Measurements from ENCODE around the gene MTG1.
A peak's percentile ranks its signal among the peaks of the same experiment; 100 is the strongest.
"Not testable (repeated sequence)": the region's sequence is repeated elsewhere in the genome, so short reads cannot be mapped to it uniquely, and the experiment has no call there.

MTG1 gene

GRCh38 chr10:133359554-133359971, 34.4 kb upstream of the MTG1 start:
- DNase-seq: no peak

GRCh38 chr10:133359972-133360610, 33.9 kb upstream of the MTG1 start:
- DNase-seq: no peak

GRCh38 chr10:133361227-133361626, 32.7 kb upstream of the MTG1 start:
- no peak for DNase-seq

- DNase-seq: no peak
These were observed 32.0 kb upstream of the MTG1 start for GRCh38 chr10:133361773-133362441.

- DNase-seq: no peak
These were observed 31.1 kb upstream of the MTG1 start for GRCh38 chr10:133362846-133363245.

GRCh38 chr10:133364645-133365431, 29.1 kb upstream of the MTG1 start:
- no peak for DNase-seq

GRCh38 chr10:133365461-133366129, 28.4 kb upstream of the MTG1 start:
- DNase-seq: no peak

GRCh38 chr10:133366130-133366478, 27.9 kb upstream of the MTG1 start:
- DNase-seq: no peak

GRCh38 chr10:133366751-133367150, 27.2 kb upstream of the MTG1 start:
- DNase-seq: no peak

GRCh38 chr10:133367461-133367860, 26.5 kb upstream of the MTG1 start:
- not testable (repeated sequence) for DNase-seq

- no peak for DNase-seq
These were observed 25.8 kb upstream of the MTG1 start for GRCh38 chr10:133368153-133368552.

- DNase-seq: no peak
These were observed 23.7 kb upstream of the MTG1 start for GRCh38 chr10:133370030-133370786.

GRCh38 chr10:133372507-133372906, 21.4 kb upstream of the MTG1 start:
- no peak for DNase-seq

GRCh38 chr10:133373174-133374090, 20.5 kb upstream of the MTG1 start, which contains the start of gene ECHS1:
ECHS1 (minus strand) TSS chr10:133373354; CDS start chr10:133373333, 21 bp downstream.
- DNase-seq: peak; percentile 83 to 91 (median 88)

GRCh38 chr10:133375357-133376115, 18.4 kb upstream of the MTG1 start:
- DNase-seq: no peak

- DNase-seq: not testable (repeated sequence)
These were observed 17.8 kb upstream of the MTG1 start for GRCh38 chr10:133376183-133376582.

GRCh38 chr10:133377025-133377817, 16.7 kb upstream of the MTG1 start:
- DNase-seq: no peak

- no peak for DNase-seq
These were observed 16.1 kb upstream of the MTG1 start for GRCh38 chr10:133377818-133378250.

- peak in 2 of 4 experiments; percentile 23 to 50 for DNase-seq
These were observed 15.5 kb upstream of the MTG1 start for GRCh38 chr10:133378251-133379096.

Data from activated CD4-positive, CD25-positive, alpha-beta regulatory T cell (primary cell).